Measurements from ENCODE around the gene CSH1.
A peak's percentile ranks its signal among the peaks of the same experiment; 100 is the strongest.
"Not testable (repeated sequence)": the region's sequence is repeated elsewhere in the genome, so short reads cannot be mapped to it uniquely, and the experiment has no call there.

The CSH1 gene

GRCh38 chr17:63928172-63928666, 31.8 kb upstream of the CSH1 start:
- no peak for DNase-seq

- DNase-seq, result no peak
Measured at GRCh38 chr17:63927464-63928171, 31.2 kb upstream of the CSH1 start.

- no peak for DNase-seq
Measured at GRCh38 chr17:63926164-63926563, 29.8 kb upstream of the CSH1 start.

- no peak for DNase-seq
Measured at GRCh38 chr17:63925615-63926014, 29.2 kb upstream of the CSH1 start.

GRCh38 chr17:63922402-63922801, 26.0 kb upstream of the CSH1 start:
- DNase-seq, result not testable (repeated sequence)

- not testable (repeated sequence) for DNase-seq
Measured at GRCh38 chr17:63920779-63921178, 24.4 kb upstream of the CSH1 start.

- not testable (repeated sequence) for DNase-seq
Measured at GRCh38 chr17:63920050-63920449, 23.7 kb upstream of the CSH1 start.

- peak; percentile 23 for DNase-seq
Measured at GRCh38 chr17:63919311-63919723, 22.9 kb upstream of the CSH1 start.

GRCh38 chr17:63918789-63919305, 22.5 kb upstream of the CSH1 start, which contains the start of gene GH1:
Gene GH1 (minus strand): TSS chr17:63918839. CDS start chr17:63918776, 63 bp downstream.
- not testable (repeated sequence) for DNase-seq

GRCh38 chr17:63918305-63918704, 21.9 kb upstream of the CSH1 start:
- no peak for DNase-seq

GRCh38 chr17:63917646-63918045, 21.3 kb upstream of the CSH1 start:
- DNase-seq, result no peak

- DNase-seq, result not testable (repeated sequence)
Measured at GRCh38 chr17:63917206-63917605, 20.8 kb upstream of the CSH1 start.

- DNase-seq, result no peak
Measured at GRCh38 chr17:63916566-63917185, 20.3 kb upstream of the CSH1 start.

- DNase-seq, result not testable (repeated sequence)
Measured at GRCh38 chr17:63915753-63916152, 19.4 kb upstream of the CSH1 start.

GRCh38 chr17:63914471-63914870, 18.1 kb upstream of the CSH1 start:
- DNase-seq, result no peak

GRCh38 chr17:63911657-63912100, 15.3 kb upstream of the CSH1 start:
- DNase-seq, result no peak

- DNase-seq, result no peak
Measured at GRCh38 chr17:63911041-63911635, 14.8 kb upstream of the CSH1 start, which contains the start of gene CSHL1. Gene CSHL1 (minus strand): TSS chr17:63911258. CDS start chr17:63911196, 62 bp downstream.

- DNase-seq, result no peak
Measured at GRCh38 chr17:63910096-63910495, 13.7 kb upstream of the CSH1 start.

GRCh38 chr17:63909586-63909985, 13.2 kb upstream of the CSH1 start:
- DNase-seq, result not testable (repeated sequence)

GRCh38 chr17:63907161-63907778, 10.9 kb upstream of the CSH1 start:
- DNase-seq, result not testable (repeated sequence)

- DNase-seq, result not testable (repeated sequence)
Measured at GRCh38 chr17:63904796-63905195, 8.4 kb upstream of the CSH1 start.

- not testable (repeated sequence) for DNase-seq
Measured at GRCh38 chr17:63903787-63904201, 7.4 kb upstream of the CSH1 start.

- DNase-seq, result not testable (repeated sequence)
Measured at GRCh38 chr17:63901971-63902370, 5.6 kb upstream of the CSH1 start.

Measured in COR-L47 (cell line).